Naive thymus-derived CD8-positive, alpha-beta T cell (primary cell): ENCODE data around the gene SNX21. TPM values are rescaled to one million over a fixed set of nuclear protein-coding genes. Genes with fewer than 3 reads are reported as not detected.
"Not testable (repeated sequence)": the region's sequence is repeated elsewhere in the genome, so short reads cannot be mapped to it uniquely, and the experiment has no call there.

Experiments used
- ATAC-seq, 2 donors: fragments of 150-1000 bp; cut with Tn5 transposase in 1 of 2; sonication (Bioruptor Pico), chemical (Tn5 transposase) in 1 of 2; 1 replicate in 1 of 2; 2 replicates in 1 of 2; pipeline ENCODE4 v1.10.0; 2021; ENCODE audit warnings: mild to moderate bottlenecking in 2 of 2, moderate library complexity in 2 of 2
- POLR2A ChIA-PET: fragments of 350-600 bp; sonication (Branson Sonifier 250); formaldehyde crosslinking; loops from one replicate; lab custom pipeline; 2021; ENCODE audit warnings: antibody characterized with exemption; lab: Charles Lee
- DNase-seq, 10 donors: peaks; one replicate each; pipeline versions ENCODE4 v3.0.0 to v3.0.0-alpha.2; 2020 to 2022
- H3K27ac Mint-ChIP-seq, 10 donors: one replicate each; pipeline ENCODE4 v1.8.0; 2020 to 2022; ENCODE audit warnings: mild to moderate bottlenecking in 10 of 10, mixed read lengths in 10 of 10, moderate library complexity in 4 of 10, inconsistent platforms in 1 of 10
- H3K27me3 Mint-ChIP-seq, 5 donors: one replicate each; pipeline ENCODE4 v1.8.0; 2021 to 2022; ENCODE audit warnings: mixed read lengths in 5 of 5
- H3K36me3 Mint-ChIP-seq, 3 donors: one replicate each; pipeline ENCODE4 v1.8.0; 2020 to 2022; ENCODE audit warnings: mixed read lengths in 3 of 3, mild to moderate bottlenecking in 2 of 3, inconsistent platforms in 1 of 3
- H3K4me1 Mint-ChIP-seq, 4 donors: one replicate each; pipeline ENCODE4 v1.8.0; 2021 to 2022; ENCODE audit warnings: mixed read lengths in 4 of 4
- H3K4me3 Mint-ChIP-seq, 10 donors: one replicate each; pipeline ENCODE4 v1.8.0; 2020 to 2022; ENCODE audit warnings: mild to moderate bottlenecking in 10 of 10, mixed read lengths in 10 of 10, moderate library complexity in 6 of 10, inconsistent platforms in 1 of 10
- H3K9me3 Mint-ChIP-seq, 9 donors: one replicate each; pipeline ENCODE4 v1.8.0; 2020 to 2022; ENCODE audit warnings: mixed read lengths in 9 of 9, mild to moderate bottlenecking in 3 of 9, inconsistent platforms in 1 of 9, moderate library complexity in 1 of 9
- polyA plus RNA-seq, 3 donors: library from polyadenylated mRNA; unstranded; fragments of 300-500 nt; fragmentation: Illumina TruSeq; gene quantifications; one replicate each; pipeline ENCODE4 v1.2.3, GENCODE V29; 2021
- total RNA-seq, 8 experiments: library from RNA in 2 of 8; stranded (reverse) in 2 of 8; gene quantifications; one replicate each; pipeline ENCODE4 v1.2.3 and lab custom pipeline; 2021 to 2026

Gene SNX21
- total and polyA plus RNA-seq, 5 experiments from 2014 or later: 0.30 to 2.2 (median 1.4) TPM

GRCh38 chr20:45873409-45874103 is 40.0 kb downstream of the SNX21 start:
- Mint-ChIP-seq H3K4me1 (peaks cover 0 to 1% (median 0%) of the 10 kb centered on the region in 4 donors), H3K27ac (no peak overlapping the region), H3K9me3 (no peaks in the 10 kb centered on the region), H3K4me3 (no peak overlapping the region), H3K27me3 (no peaks in the 10 kb centered on the region), H3K36me3 (peaks cover 0 to 10% (median 4%) of the 10 kb centered on the region in 3 donors)
- DNase-seq: no peak
- ATAC-seq: no peak
- POLR2A ChIA-PET: no interaction called here

GRCh38 chr20:45874104-45874481 is 40.5 kb downstream of the SNX21 start:
- POLR2A ChIA-PET: interaction anchor here (0.5 kb wide), 1 partner anchor 12 kb away, joined by 4 read pairs; no protein-coding TSS in a partner anchor
- not testable (repeated sequence) for H3K4me3 Mint-ChIP-seq, ATAC-seq, DNase-seq, H3K4me1 Mint-ChIP-seq, H3K9me3 Mint-ChIP-seq, H3K27me3 Mint-ChIP-seq
- H3K27ac Mint-ChIP-seq: peak overlapping the region in 1 of 10 donors; percentile 18
- H3K36me3 Mint-ChIP-seq: peaks cover 0 to 10% (median 4%) of the 10 kb centered on the region in 3 donors

GRCh38 chr20:45874576-45874975 is 41.0 kb downstream of the SNX21 start:
- Mint-ChIP-seq H3K27me3 (no peaks in the 10 kb centered on the region), H3K4me3 (no peak overlapping the region), H3K36me3 (peaks cover 0 to 10% (median 4%) of the 10 kb centered on the region in 3 donors), H3K4me1 (peaks cover 0 to 1% (median 0%) of the 10 kb centered on the region in 4 donors), H3K27ac (no peak overlapping the region), H3K9me3 (no peaks in the 10 kb centered on the region)
- ATAC-seq (no peak), DNase-seq (no peak)
- POLR2A ChIA-PET: interaction anchor here (0.5 kb wide), 1 partner anchor 13 kb away, joined by 4 read pairs; no protein-coding TSS in a partner anchor

- H3K4me3 Mint-ChIP-seq: no peak overlapping the region
- DNase-seq (no peak), ATAC-seq (no peak)
- H3K4me1 Mint-ChIP-seq: peaks cover 13 to 27% (median 25%) of the 10 kb centered on the region in 4 donors
- H3K36me3 Mint-ChIP-seq: peaks cover 0 to 12% (median 0%) of the 10 kb centered on the region in 3 donors
- no peaks in the 10 kb centered on the region for H3K9me3 Mint-ChIP-seq
- no peaks in the 10 kb centered on the region for H3K27me3 Mint-ChIP-seq
- POLR2A ChIA-PET: interaction anchor here (0.9 to 1.5 kb wide), 2 partner anchors 30 to 57 kb away, joined by 3 to 5 read pairs; partner anchors contain the start of gene PCIF1
- no peak overlapping the region for H3K27ac Mint-ChIP-seq
These were observed 44.6 kb downstream of the SNX21 start for GRCh38 chr20:45878076-45878761.

GRCh38 chr20:45880988-45881788 is 47.6 kb downstream of the SNX21 start, which contains the start of gene ZSWIM1:
TSS of gene ZSWIM1 (plus strand) at chr20:45881227. CDS start at chr20:45882593, 1,366 bp downstream.
- ATAC-seq: peak; percentile 99 to 100
- Mint-ChIP-seq H3K27ac (peak within 1 kb of the TSS; percentile 86 to 98 (median 96)), H3K9me3 (no peaks in the 10 kb centered on the region), H3K27me3 (no peaks in the 10 kb centered on the region), H3K4me3 (peak within 1 kb of the TSS; percentile 87 to 96 (median 91)), H3K4me1 (peaks cover 20 to 45% (median 39%) of the 10 kb centered on the region in 4 donors), H3K36me3 (peaks cover 0 to 31% (median 0%) of the 10 kb centered on the region in 3 donors)
- POLR2A ChIA-PET: interaction anchor here (0.7 to 5.0 kb wide), 14 partner anchors 10 to 91 kb away, joined by 3 to 56 read pairs (median 5); partner anchors contain the start of genes ACOT8, CTSA, DNTTIP1 and NEURL2
- DNase-seq: peak; percentile 91 to 99 (median 98)

GRCh38 chr20:45882469-45883099 is 49.0 kb downstream of the SNX21 start:
- POLR2A ChIA-PET: interaction anchor here (1.1 to 5.0 kb wide), 9 partner anchors 8 to 90 kb away, joined by 3 to 56 read pairs (median 8); partner anchors contain the start of genes ACOT8, CTSA, NEURL2 and PCIF1
- ATAC-seq: no peak
- Mint-ChIP-seq H3K4me1 (peaks cover 22 to 48% (median 44%) of the 10 kb centered on the region in 4 donors), H3K4me3 (peak overlapping the region; percentile 26 to 91 (median 77)), H3K27me3 (no peaks in the 10 kb centered on the region), H3K36me3 (peaks cover 0 to 29% (median 0%) of the 10 kb centered on the region in 3 donors), H3K27ac (peak overlapping the region; percentile 20 to 90 (median 76)), H3K9me3 (no peaks in the 10 kb centered on the region)
- DNase-seq: no peak

GRCh38 chr20:45883100-45883469 is 49.5 kb downstream of the SNX21 start:
- no peaks in the 10 kb centered on the region for H3K27me3 Mint-ChIP-seq
- POLR2A ChIA-PET: interaction anchor here (1.1 to 5.0 kb wide), 3 partner anchors 10 to 51 kb away, joined by 3 to 56 read pairs (median 34); partner anchors contain the start of genes ACOT8, PCIF1 and ZSWIM3
- H3K36me3 Mint-ChIP-seq: peaks cover 0 to 29% (median 0%) of the 10 kb centered on the region in 3 donors
- no peaks in the 10 kb centered on the region for H3K9me3 Mint-ChIP-seq
- peak overlapping the region in 7 of 10 donors; percentile 40 to 90 (median 70) for H3K27ac Mint-ChIP-seq
- ATAC-seq (no peak), DNase-seq (no peak)
- H3K4me3 Mint-ChIP-seq: peak overlapping the region in 9 of 10 donors; percentile 12 to 78 (median 38)
- H3K4me1 Mint-ChIP-seq: peaks cover 22 to 49% (median 46%) of the 10 kb centered on the region in 4 donors

- Mint-ChIP-seq H3K27ac (peak overlapping the region in 3 of 10 donors; percentile 13 to 41 (median 38)), H3K4me1 (peaks cover 16 to 56% (median 51%) of the 10 kb centered on the region in 4 donors), H3K4me3 (no peak overlapping the region), H3K27me3 (no peaks in the 10 kb centered on the region), H3K9me3 (no peaks in the 10 kb centered on the region), H3K36me3 (peaks cover 0 to 30% (median 0%) of the 10 kb centered on the region in 3 donors)
- POLR2A ChIA-PET: interaction anchor here (0.9 to 1.2 kb wide), 1 partner anchor 48 kb away, joined by 3 to 4 read pairs; no protein-coding TSS in a partner anchor
- ATAC-seq (no peak), DNase-seq (no peak)
These were observed 53.2 kb downstream of the SNX21 start for GRCh38 chr20:45886590-45887345.

- Mint-ChIP-seq H3K27me3 (no peaks in the 10 kb centered on the region), H3K9me3 (no peaks in the 10 kb centered on the region), H3K4me3 (no peak within 1 kb of the TSS), H3K36me3 (peaks cover 0 to 30% (median 0%) of the 10 kb centered on the region in 3 donors), H3K27ac (peak within 1 kb of the TSS in 7 of 10 donors; percentile 38 to 80 (median 54)), H3K4me1 (peaks cover 16 to 54% (median 52%) of the 10 kb centered on the region in 4 donors)
- DNase-seq (no peak), ATAC-seq (no peak)
- POLR2A ChIA-PET: interaction anchor here (1.2 kb wide), 2 partner anchors 13 to 48 kb away, joined by 3 to 4 read pairs; no protein-coding TSS in a partner anchor
These were observed 53.7 kb downstream of the SNX21 start, which contains the start of gene SPATA25 for GRCh38 chr20:45887346-45887715. TSS of gene SPATA25 (minus strand) at chr20:45887622. CDS start at chr20:45887590, 32 bp downstream.

- Mint-ChIP-seq H3K36me3 (peaks cover 0 to 20% (median 2%) of the 10 kb centered on the region in 3 donors), H3K9me3 (no peaks in the 10 kb centered on the region), H3K27ac (peak overlapping the region in 5 of 10 donors; percentile 5 to 80 (median 60)), H3K27me3 (no peaks in the 10 kb centered on the region), H3K4me1 (peaks cover 22 to 52% (median 49%) of the 10 kb centered on the region in 4 donors), H3K4me3 (peak overlapping the region in 2 of 10 donors; percentile 37 to 60)
- ATAC-seq: no peak
- DNase-seq: no peak
- POLR2A ChIA-PET: interaction anchor here (1.2 to 7.4 kb wide), 4 partner anchors 12 to 47 kb away, joined by 3 to 120 read pairs (median 20); partner anchors contain the start of genes ACOT8, PCIF1 and ZSWIM3
These were observed 55.1 kb downstream of the SNX21 start for GRCh38 chr20:45888681-45889080.
